CD4-positive, alpha-beta T cell (primary cell): Measurements from ENCODE around the gene CAPN15. TPM values are rescaled to one million over a fixed set of nuclear protein-coding genes. Genes with fewer than 3 reads are reported as not detected.
A peak's percentile ranks its signal among the peaks of the same experiment; 100 is the strongest.

Experiments used
- ATAC-seq: fragments of 200-7000 bp; cut with Tn5 transposase; one replicate; pipeline ENCODE4 v1.10.0; 2022; ENCODE audit warnings: mild to moderate bottlenecking; ENCODE audit not compliant: poor library complexity
- CTCF ChIA-PET: fragments of 350-600 bp; sonication (Branson Sonifier 250); formaldehyde crosslinking; loops from one replicate; lab custom pipeline; 2021; ENCODE audit warnings: antibody characterized with exemption, inconsistent platforms; lab: Charles Lee
- POLR2A ChIA-PET: fragments of 350-600 bp; sonication (Branson Sonifier 250); formaldehyde crosslinking; loops from one replicate; lab custom pipeline; 2021; ENCODE audit warnings: antibody characterized with exemption, inconsistent platforms; lab: Charles Lee
- DNase-seq, 14 experiments: peaks; one replicate each; pipeline ENCODE4 v3.0.0-alpha.2; 2013 to 2020; ENCODE audit warnings: mixed read lengths in 2 of 14
- H3K27ac ChIP-seq, 2 donors: one replicate each; pipeline versions ENCODE4 v1.5.1 to v1.7.0; 2013; ENCODE audit warnings: low read length in 2 of 2, low read depth in 1 of 2, mild to moderate bottlenecking in 1 of 2
- H3K27me3 ChIP-seq, 2 experiments: 1 replicate in 1 of 2; 2 replicates in 1 of 2; pipeline versions ENCODE4 v1.6.1 to v1.7.0; 2013; ENCODE audit warnings: low read length in 2 of 2, control low read depth in 1 of 2, mild to moderate bottlenecking in 1 of 2, moderate library complexity in 1 of 2; ENCODE audit not compliant: insufficient read depth in 2 of 2, control insufficient read depth in 1 of 2
- H3K36me3 ChIP-seq: one replicate; pipeline ENCODE4 v1.6.1; 2013; ENCODE audit warnings: low read length, control low read depth; ENCODE audit not compliant: insufficient read depth
- H3K4me1 ChIP-seq: one replicate; pipeline ENCODE4 v1.6.1; 2013; ENCODE audit warnings: low read length, control low read depth; ENCODE audit not compliant: insufficient read depth
- H3K4me3 ChIP-seq: one replicate; pipeline ENCODE4 v1.5.1; 2013; ENCODE audit warnings: mild to moderate bottlenecking, low read length, moderate library complexity
- H3K9me3 ChIP-seq, 2 experiments: 1 replicate in 1 of 2; 2 replicates in 1 of 2; pipeline versions ENCODE4 v1.6.1 to v1.7.0; 2013; ENCODE audit warnings: low read length in 2 of 2, mild to moderate bottlenecking in 2 of 2, control low read depth in 1 of 2, moderate library complexity in 1 of 2; ENCODE audit not compliant: control insufficient read depth in 1 of 2, insufficient read depth in 1 of 2
- H3K27ac Mint-ChIP-seq: one replicate; pipeline ENCODE4 v1.8.0; 2020; ENCODE audit warnings: mixed read lengths
- H3K27me3 Mint-ChIP-seq: one replicate; pipeline ENCODE4 v1.8.0; 2021; ENCODE audit warnings: mixed read lengths
- H3K36me3 Mint-ChIP-seq: one replicate; pipeline ENCODE4 v1.8.0; 2021; ENCODE audit warnings: low read depth, mixed read lengths
- H3K4me1 Mint-ChIP-seq: one replicate; pipeline ENCODE4 v1.8.0; 2021; ENCODE audit warnings: low read depth, mixed read lengths
- H3K4me3 Mint-ChIP-seq: one replicate; pipeline ENCODE4 v1.8.0; 2020; ENCODE audit warnings: mild to moderate bottlenecking, mixed read lengths
- H3K9me3 Mint-ChIP-seq: one replicate; pipeline ENCODE4 v1.8.0; 2020; ENCODE audit warnings: mixed read lengths
- intact Hi-C, 2 experiments: fragments of 100-400 bp; cut with DNase I in 1 of 2; cut with micrococcal nuclease in 1 of 2; formaldehyde crosslinking; loops; one replicate each; pipeline versions ENCODE4 v1.15.1 to v1.9.0; 2023 to 2025; cut with DNase I, micrococcal nuclease
- total RNA-seq, 174 experiments: library from RNA in 2 of 174; stranded (reverse) in 2 of 174; gene quantifications; one replicate each; pipeline ENCODE4 v1.2.3 and lab custom pipeline; 2021 to 2026
- TF ChIP-seq, protein P1 (sequence below): fragments of 200-600 bp; IDR thresholded peaks from one replicate; pipeline ENCODE4 v1.8.0; 2022; ENCODE audit warnings: antibody characterized with exemption, mild to moderate bottlenecking

CAPN15 gene
- total RNA-seq, 2 experiments from 2014 or later = 35.5 to 36.9 TPM

DNA sequence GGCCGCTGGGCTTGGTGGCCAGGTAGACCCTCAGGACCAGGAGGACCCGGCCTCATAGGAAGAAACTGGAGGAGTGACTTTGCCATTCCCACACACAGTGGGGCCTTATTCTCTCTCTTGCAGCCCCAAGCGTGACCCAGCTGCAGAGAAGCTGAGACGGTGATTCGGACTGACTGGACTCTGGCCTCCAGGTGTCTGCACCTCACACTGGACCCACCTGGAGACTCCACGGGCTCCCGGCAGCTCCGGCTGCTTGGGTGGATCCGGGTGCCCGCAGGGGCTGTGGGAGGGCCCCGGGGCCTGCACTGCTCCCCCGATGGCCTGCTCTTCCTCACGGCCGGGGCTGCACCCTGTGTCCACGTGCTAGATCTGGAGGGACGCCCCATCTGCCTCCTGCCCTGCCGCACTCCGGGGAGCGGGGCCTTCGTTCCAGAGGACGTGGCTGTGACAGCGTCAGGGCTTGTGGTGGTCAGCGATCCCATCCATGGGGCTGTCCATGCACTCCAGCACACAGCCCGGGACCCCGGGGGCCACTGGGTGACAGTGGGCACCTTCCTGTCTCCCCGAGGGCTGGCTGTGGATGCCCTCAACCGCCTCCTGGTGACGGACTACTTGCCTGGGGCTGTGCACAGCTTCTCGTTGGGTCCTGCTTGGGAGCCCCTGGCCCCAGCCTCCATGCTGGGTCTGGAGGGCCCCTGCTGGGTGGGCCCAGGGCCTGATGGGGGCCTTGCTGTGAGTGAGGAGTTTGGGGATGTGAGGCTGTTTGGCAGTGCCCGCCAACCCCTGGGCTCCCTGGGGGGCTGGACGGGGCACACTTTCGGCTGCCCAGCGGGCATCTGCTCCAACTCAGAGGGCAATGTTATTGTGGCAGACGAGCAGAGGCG, 40.1 kb downstream of the CAPN15 start:
- Mint-ChIP-seq H3K27ac (peak overlapping the region; percentile 84), H3K4me1 (peaks cover 33% of the 10 kb centered on the region), H3K27me3 (no peaks in the 10 kb centered on the region), H3K9me3 (no peaks in the 10 kb centered on the region), H3K36me3 (peaks cover 4% of the 10 kb centered on the region), H3K4me3 (peak overlapping the region; percentile 84)
- Histone ChIP-seq H3K36me3 (no peaks in the 10 kb centered on the region), H3K27me3 (no peaks in the 10 kb centered on the region), H3K9me3 (no peaks in the 10 kb centered on the region), H3K4me1 (peaks cover 55% of the 10 kb centered on the region), H3K4me3 (peak overlapping the region; percentile 56), H3K27ac (peak overlapping the region; percentile 26 to 72)
- intact Hi-C loops = no loop called here
- DNase-seq = no peak
- POLR2A ChIA-PET = interaction anchor here (0.9 to 1.3 kb wide), 5 partner anchors 21 to 128 kb away, joined by 3 to 4 read pairs (median 3); partner anchors contain the start of genes CAPN15 and METTL26
- no peak for ATAC-seq
- TF ChIP-seq, protein P1, sequence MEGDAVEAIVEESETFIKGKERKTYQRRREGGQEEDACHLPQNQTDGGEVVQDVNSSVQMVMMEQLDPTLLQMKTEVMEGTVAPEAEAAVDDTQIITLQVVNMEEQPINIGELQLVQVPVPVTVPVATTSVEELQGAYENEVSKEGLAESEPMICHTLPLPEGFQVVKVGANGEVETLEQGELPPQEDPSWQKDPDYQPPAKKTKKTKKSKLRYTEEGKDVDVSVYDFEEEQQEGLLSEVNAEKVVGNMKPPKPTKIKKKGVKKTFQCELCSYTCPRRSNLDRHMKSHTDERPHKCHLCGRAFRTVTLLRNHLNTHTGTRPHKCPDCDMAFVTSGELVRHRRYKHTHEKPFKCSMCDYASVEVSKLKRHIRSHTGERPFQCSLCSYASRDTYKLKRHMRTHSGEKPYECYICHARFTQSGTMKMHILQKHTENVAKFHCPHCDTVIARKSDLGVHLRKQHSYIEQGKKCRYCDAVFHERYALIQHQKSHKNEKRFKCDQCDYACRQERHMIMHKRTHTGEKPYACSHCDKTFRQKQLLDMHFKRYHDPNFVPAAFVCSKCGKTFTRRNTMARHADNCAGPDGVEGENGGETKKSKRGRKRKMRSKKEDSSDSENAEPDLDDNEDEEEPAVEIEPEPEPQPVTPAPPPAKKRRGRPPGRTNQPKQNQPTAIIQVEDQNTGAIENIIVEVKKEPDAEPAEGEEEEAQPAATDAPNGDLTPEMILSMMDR = no peak
- CTCF ChIA-PET = no interaction called here

DNA sequence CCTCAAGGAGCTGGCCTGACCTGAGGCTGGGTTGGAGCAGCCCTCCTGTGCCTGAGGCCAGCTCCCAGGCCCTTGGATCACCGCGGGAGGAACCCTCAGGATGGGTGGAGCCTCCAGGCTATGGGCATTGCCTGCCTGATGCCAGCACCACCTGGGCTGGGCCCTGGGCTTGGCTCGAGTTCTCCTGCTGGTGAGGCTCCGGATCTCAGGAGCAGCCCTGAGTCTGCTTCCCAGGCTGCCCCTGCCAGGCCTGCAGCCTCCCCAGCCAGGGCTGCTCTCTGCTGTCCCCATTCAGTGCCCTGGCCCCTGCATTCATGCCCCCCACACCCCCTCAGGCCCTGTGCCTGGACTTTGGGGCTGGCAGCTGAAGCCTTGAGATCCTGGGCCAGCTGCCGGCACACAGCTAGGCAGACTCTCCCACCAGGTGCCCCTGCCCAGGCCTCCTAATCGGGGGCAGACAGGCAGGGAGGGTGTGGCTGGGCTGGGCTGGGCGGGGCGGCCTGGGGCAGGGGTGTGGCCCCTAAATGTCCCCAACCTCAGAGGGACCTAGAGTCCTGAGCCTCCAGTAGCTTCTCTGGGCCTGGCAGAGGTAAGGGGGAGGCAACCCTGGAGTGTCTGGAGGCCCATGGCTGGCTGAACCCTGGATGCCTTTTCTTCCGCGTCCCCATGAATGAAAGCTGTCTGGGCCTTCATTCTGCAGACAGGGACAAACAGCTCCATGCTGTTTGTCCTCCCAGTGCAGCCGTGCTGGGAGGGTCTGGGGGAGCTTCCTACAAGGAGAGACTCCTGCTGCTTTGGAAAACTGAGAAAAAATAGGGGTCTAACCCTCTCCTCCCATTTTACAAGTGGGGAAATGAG, 41.1 kb downstream of the CAPN15 start:
- no peaks in the 10 kb centered on the region for H3K9me3 Mint-ChIP-seq
- H3K27me3 Mint-ChIP-seq = no peaks in the 10 kb centered on the region
- intact Hi-C loops = loop anchor here in 1 of 2 experiments (1.0 kb wide), 3 partner anchors 22 to 68 kb away; partner anchors contain the start of genes CAPN15, METTL26 and RAB40C
- ChIA-PET POLR2A (interaction anchor here (1.0 to 1.4 kb wide), 4 partner anchors 20 to 99 kb away, joined by 3 read pairs; partner anchors contain the start of genes RAB40C and RHOT2), CTCF (no interaction called here)
- peaks cover 4% of the 10 kb centered on the region for H3K36me3 Mint-ChIP-seq
- peak overlapping the region; percentile 64 to 70 for H3K27ac ChIP-seq
- peak overlapping the region; percentile 85 for H3K27ac Mint-ChIP-seq
- peaks cover 33% of the 10 kb centered on the region for H3K4me1 Mint-ChIP-seq
- H3K9me3 ChIP-seq = no peaks in the 10 kb centered on the region
- H3K36me3 ChIP-seq = no peaks in the 10 kb centered on the region
- TF ChIP-seq, protein P1 = no peak
- DNase-seq (no peak), ATAC-seq (no peak)
- peaks cover 55% of the 10 kb centered on the region for H3K4me1 ChIP-seq
- peak overlapping the region; percentile 88 for H3K4me3 Mint-ChIP-seq
- H3K4me3 ChIP-seq = peak overlapping the region; percentile 61
- H3K27me3 ChIP-seq = no peaks in the 10 kb centered on the region
